ENCODE measurements around the gene STAT3.
"Not testable (repeated sequence)": the region's sequence is repeated elsewhere in the genome, so short reads cannot be mapped to it uniquely, and the experiment has no call there.

Gene STAT3

GRCh38 chr17:42313389-42313772 is 74.9 kb downstream of the STAT3 start:
- no peak for DNase-seq

GRCh38 chr17:42312285-42313130 is 75.7 kb downstream of the STAT3 start:
- peak; percentile 79 to 85 for DNase-seq

- DNase-seq, result no peak
These were observed 76.3 kb downstream of the STAT3 start for GRCh38 chr17:42312035-42312284.

- DNase-seq, result peak in 1 of 2 donors; percentile 38
These were observed 76.8 kb downstream of the STAT3 start for GRCh38 chr17:42311240-42312034.

GRCh38 chr17:42310787-42311215 is 77.4 kb downstream of the STAT3 start:
- peak; percentile 26 to 41 for DNase-seq

GRCh38 chr17:42309986-42310786 is 78.1 kb downstream of the STAT3 start:
- no peak for DNase-seq

- DNase-seq, result no peak
These were observed 79.1 kb downstream of the STAT3 start for GRCh38 chr17:42309142-42309541.

- no peak for DNase-seq
These were observed 79.8 kb downstream of the STAT3 start for GRCh38 chr17:42308446-42308845.

- DNase-seq, result no peak
These were observed 80.8 kb downstream of the STAT3 start for GRCh38 chr17:42307362-42307927.

GRCh38 chr17:42306385-42306667 is 81.9 kb downstream of the STAT3 start:
- DNase-seq, result no peak

GRCh38 chr17:42305543-42306384 is 82.5 kb downstream of the STAT3 start:
- DNase-seq, result no peak

- DNase-seq, result not testable (repeated sequence)
These were observed 83.3 kb downstream of the STAT3 start for GRCh38 chr17:42305031-42305330.

- no peak for DNase-seq
These were observed 83.8 kb downstream of the STAT3 start for GRCh38 chr17:42304187-42305030.

- no peak for DNase-seq
These were observed 84.5 kb downstream of the STAT3 start for GRCh38 chr17:42303694-42304093.

GRCh38 chr17:42301022-42301421 is 87.2 kb downstream of the STAT3 start:
- no peak for DNase-seq

GRCh38 chr17:42299913-42300312 is 88.3 kb downstream of the STAT3 start:
- DNase-seq, result not testable (repeated sequence)

- DNase-seq, result not testable (repeated sequence)
These were observed 88.9 kb downstream of the STAT3 start for GRCh38 chr17:42299361-42299760.

GRCh38 chr17:42297775-42298174 is 90.5 kb downstream of the STAT3 start:
- DNase-seq, result not testable (repeated sequence)

GRCh38 chr17:42296012-42296411 is 92.2 kb downstream of the STAT3 start:
- no peak for DNase-seq

- no peak for DNase-seq
These were observed 93.5 kb downstream of the STAT3 start for GRCh38 chr17:42294469-42295398.
